SK-N-SH treated with all-trans-retinoic acid at 6 μM for 48 hours (cell line): ENCODE measurements around the gene RPL7L1.

Experiments
- ATAC-seq: fragments of 200-7000 bp; cut with Tn5 transposase; 3 replicates; pipeline ENCODE4 v1.9.1; 2020; ENCODE audit warnings: mild to moderate bottlenecking, moderate library complexity
- ARNTL ChIP-seq: fragments of 450-650 bp; formaldehyde crosslinking; IDR thresholded peaks from 2 replicates; pipeline ENCODE4 v1.5.0; 2020; ENCODE audit warnings: low read depth, mild to moderate bottlenecking, moderate library complexity, borderline replicate concordance
- BACH2 ChIP-seq: fragments of 250-450 bp; sonication (Bioruptor Pico); IDR thresholded peaks from 2 replicates; pipeline ENCODE4 v1.9.0; 2021; ENCODE audit warnings: mild to moderate bottlenecking, borderline replicate concordance
- CSDC2 ChIP-seq: fragments of 250-450 bp; sonication (Bioruptor Pico); IDR thresholded peaks from 2 replicates; pipeline ENCODE4 v1.5.0; 2020; ENCODE audit warnings: mild to moderate bottlenecking, moderate library complexity
- CSRNP3 ChIP-seq: fragments of 250-450 bp; sonication (Bioruptor Pico); IDR thresholded peaks from 2 replicates; pipeline ENCODE4 v1.5.1; 2021; ENCODE audit warnings: mild to moderate bottlenecking, moderate library complexity
- ESRRG ChIP-seq: fragments of 250-450 bp; sonication (Bioruptor Pico); IDR thresholded peaks from 2 replicates; pipeline ENCODE4 v1.6.1; 2021; ENCODE audit warnings: mild to moderate bottlenecking
- GLIS3 ChIP-seq: fragments of 250-450 bp; sonication (Bioruptor Pico); IDR thresholded peaks from 2 replicates; pipeline ENCODE4 v1.5.0; 2020; ENCODE audit warnings: mild to moderate bottlenecking, moderate library complexity
- OSR1 ChIP-seq: fragments of 250-450 bp; sonication (Bioruptor Pico); IDR thresholded peaks from 2 replicates; pipeline ENCODE4 v1.8.0; 2022; ENCODE audit warnings: moderate library complexity, mild to moderate bottlenecking, inconsistent platforms
- PPARA ChIP-seq: fragments of 250-450 bp; sonication (Bioruptor Pico); IDR thresholded peaks from 2 replicates; pipeline ENCODE4 v1.5.0; 2020; ENCODE audit warnings: mild to moderate bottlenecking, borderline replicate concordance
- SNAI2 ChIP-seq: fragments of 250-450 bp; sonication (Bioruptor Pico); IDR thresholded peaks from 2 replicates; pipeline ENCODE4 v1.5.0; 2020; ENCODE audit warnings: mild to moderate bottlenecking, moderate library complexity
- TCF4 ChIP-seq: fragments of 250-450 bp; sonication (Bioruptor Pico); IDR thresholded peaks from 2 replicates; pipeline ENCODE4 v1.8.0; 2021; ENCODE audit warnings: mild to moderate bottlenecking, moderate library complexity, borderline replicate concordance
- TOX ChIP-seq: fragments of 250-450 bp; sonication (Bioruptor Pico); IDR thresholded peaks from 2 replicates; pipeline ENCODE4 v1.8.0; 2021; ENCODE audit warnings: mild to moderate bottlenecking, moderate library complexity, borderline replicate concordance
- TSHZ2 ChIP-seq: fragments of 250-450 bp; sonication (Bioruptor Pico); IDR thresholded peaks from 2 replicates; pipeline ENCODE4 v1.5.0; 2020; ENCODE audit warnings: mild to moderate bottlenecking, moderate library complexity
- ZC3H10 ChIP-seq: fragments of 250-450 bp; sonication (Bioruptor Pico); IDR thresholded peaks from 2 replicates; pipeline ENCODE4 v1.5.1; 2021; ENCODE audit warnings: mild to moderate bottlenecking, moderate library complexity
- ZFP3 ChIP-seq: fragments of 250-450 bp; sonication (Bioruptor Pico); IDR thresholded peaks from 2 replicates; pipeline ENCODE4 v1.5.0; 2020; ENCODE audit warnings: mild to moderate bottlenecking, moderate library complexity
- ZFP30 ChIP-seq: fragments of 450-650 bp; formaldehyde crosslinking; IDR thresholded peaks from 2 replicates; pipeline ENCODE4 v1.5.0; 2022; ENCODE audit warnings: mild to moderate bottlenecking, moderate library complexity
- ZNF565 ChIP-seq: fragments of 450-650 bp; formaldehyde crosslinking; conservative IDR thresholded peaks from 2 replicates; pipeline ENCODE4 v1.5.0; 2020; ENCODE audit warnings: low read depth, mild to moderate bottlenecking, moderate library complexity
- ZNF70 ChIP-seq: fragments of 450-650 bp; formaldehyde crosslinking; IDR thresholded peaks from 2 replicates; pipeline ENCODE4 v1.5.0; 2020; ENCODE audit warnings: mild to moderate bottlenecking, moderate library complexity
- ZNF8 ChIP-seq: fragments of 450-650 bp; formaldehyde crosslinking; IDR thresholded peaks from 2 replicates; pipeline ENCODE4 v1.5.0; 2020; ENCODE audit warnings: mild to moderate bottlenecking, moderate library complexity
- TF ChIP-seq, protein P1 (sequence below): fragments of 250-450 bp; sonication (Bioruptor Pico); IDR thresholded peaks from 2 replicates; pipeline ENCODE4 v1.8.0; 2020; ENCODE audit warnings: mild to moderate bottlenecking, moderate library complexity, borderline replicate concordance
- TF ChIP-seq, protein P2 (sequence below): fragments of 250-450 bp; sonication (Bioruptor Pico); IDR thresholded peaks from 2 replicates; pipeline ENCODE4 v1.8.0; 2021; ENCODE audit warnings: low read depth, mild to moderate bottlenecking, moderate library complexity, borderline replicate concordance

The RPL7L1 gene

GRCh38 chr6:42871711-42872110 is 7.7 kb upstream of the RPL7L1 start:
- no peak for TF ChIP-seq TSHZ2 (CRISPR knock-in tag)
- TF ChIP-seq BACH2 = no peak
- no peak for ATAC-seq

- no peak for ATAC-seq
Observed at GRCh38 chr6:42873313-42873712, 6.1 kb upstream of the RPL7L1 start.

GRCh38 chr6:42877695-42878094 is 1.7 kb upstream of the RPL7L1 start:
- no peak for ATAC-seq
- TF ChIP-seq TSHZ2 (CRISPR knock-in tag) = no peak
- no peak for TF ChIP-seq ARNTL (CRISPR knock-in tag)
- no peak for TF ChIP-seq ESRRG (CRISPR knock-in tag)
- TF ChIP-seq OSR1 = no peak
- TF ChIP-seq, protein P1, sequence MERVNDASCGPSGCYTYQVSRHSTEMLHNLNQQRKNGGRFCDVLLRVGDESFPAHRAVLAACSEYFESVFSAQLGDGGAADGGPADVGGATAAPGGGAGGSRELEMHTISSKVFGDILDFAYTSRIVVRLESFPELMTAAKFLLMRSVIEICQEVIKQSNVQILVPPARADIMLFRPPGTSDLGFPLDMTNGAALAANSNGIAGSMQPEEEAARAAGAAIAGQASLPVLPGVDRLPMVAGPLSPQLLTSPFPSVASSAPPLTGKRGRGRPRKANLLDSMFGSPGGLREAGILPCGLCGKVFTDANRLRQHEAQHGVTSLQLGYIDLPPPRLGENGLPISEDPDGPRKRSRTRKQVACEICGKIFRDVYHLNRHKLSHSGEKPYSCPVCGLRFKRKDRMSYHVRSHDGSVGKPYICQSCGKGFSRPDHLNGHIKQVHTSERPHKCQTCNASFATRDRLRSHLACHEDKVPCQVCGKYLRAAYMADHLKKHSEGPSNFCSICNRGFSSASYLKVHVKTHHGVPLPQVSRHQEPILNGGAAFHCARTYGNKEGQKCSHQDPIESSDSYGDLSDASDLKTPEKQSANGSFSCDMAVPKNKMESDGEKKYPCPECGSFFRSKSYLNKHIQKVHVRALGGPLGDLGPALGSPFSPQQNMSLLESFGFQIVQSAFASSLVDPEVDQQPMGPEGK (CRISPR knock-in tag) = no peak
- no peak for TF ChIP-seq GLIS3
- no peak for TF ChIP-seq PPARA (CRISPR knock-in tag)

More at GRCh38 chr6:42873313-42873712, 6.1 kb upstream of the RPL7L1 start:
- no peak for TF ChIP-seq GLIS3
- TF ChIP-seq CSRNP3 (CRISPR knock-in tag) = no peak
- no peak for TF ChIP-seq ZNF565 (CRISPR knock-in tag)
- TF ChIP-seq ESRRG (CRISPR knock-in tag) = no peak
- no peak for TF ChIP-seq ARNTL (CRISPR knock-in tag)
- TF ChIP-seq, protein P1 (CRISPR knock-in tag) = no peak
- no peak for TF ChIP-seq TSHZ2 (CRISPR knock-in tag)
- TF ChIP-seq TCF4 (CRISPR knock-in tag) = no peak
- no peak for TF ChIP-seq ZFP30 (CRISPR knock-in tag)
- TF ChIP-seq ZNF70 = no peak
- no peak for TF ChIP-seq ZFP3 (CRISPR knock-in tag)
- TF ChIP-seq CSDC2 (CRISPR knock-in tag) = no peak
- no peak for TF ChIP-seq ZNF8 (CRISPR knock-in tag)
- TF ChIP-seq SNAI2 (CRISPR knock-in tag) = no peak
- TF ChIP-seq, protein P2, sequence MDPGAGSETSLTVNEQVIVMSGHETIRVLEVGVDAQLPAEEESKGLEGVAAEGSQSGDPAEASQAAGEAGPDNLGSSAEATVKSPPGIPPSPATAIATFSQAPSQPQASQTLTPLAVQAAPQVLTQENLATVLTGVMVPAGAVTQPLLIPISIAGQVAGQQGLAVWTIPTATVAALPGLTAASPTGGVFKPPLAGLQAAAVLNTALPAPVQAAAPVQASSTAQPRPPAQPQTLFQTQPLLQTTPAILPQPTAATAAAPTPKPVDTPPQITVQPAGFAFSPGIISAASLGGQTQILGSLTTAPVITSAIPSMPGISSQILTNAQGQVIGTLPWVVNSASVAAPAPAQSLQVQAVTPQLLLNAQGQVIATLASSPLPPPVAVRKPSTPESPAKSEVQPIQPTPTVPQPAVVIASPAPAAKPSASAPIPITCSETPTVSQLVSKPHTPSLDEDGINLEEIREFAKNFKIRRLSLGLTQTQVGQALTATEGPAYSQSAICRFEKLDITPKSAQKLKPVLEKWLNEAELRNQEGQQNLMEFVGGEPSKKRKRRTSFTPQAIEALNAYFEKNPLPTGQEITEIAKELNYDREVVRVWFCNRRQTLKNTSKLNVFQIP (CRISPR knock-in tag) = no peak
- no peak for TF ChIP-seq ZC3H10 (CRISPR knock-in tag)
- TF ChIP-seq TOX (CRISPR knock-in tag) = no peak
